Measurements from ENCODE around the gene OR9A2. TPM values are rescaled to one million over a fixed set of nuclear protein-coding genes. Genes with fewer than 3 reads are reported as not detected.
A peak's percentile ranks its signal among the peaks of the same experiment; 100 is the strongest.

Gene OR9A2
- total RNA-seq, 1 experiment from 2014 or later: not detected

DNA sequence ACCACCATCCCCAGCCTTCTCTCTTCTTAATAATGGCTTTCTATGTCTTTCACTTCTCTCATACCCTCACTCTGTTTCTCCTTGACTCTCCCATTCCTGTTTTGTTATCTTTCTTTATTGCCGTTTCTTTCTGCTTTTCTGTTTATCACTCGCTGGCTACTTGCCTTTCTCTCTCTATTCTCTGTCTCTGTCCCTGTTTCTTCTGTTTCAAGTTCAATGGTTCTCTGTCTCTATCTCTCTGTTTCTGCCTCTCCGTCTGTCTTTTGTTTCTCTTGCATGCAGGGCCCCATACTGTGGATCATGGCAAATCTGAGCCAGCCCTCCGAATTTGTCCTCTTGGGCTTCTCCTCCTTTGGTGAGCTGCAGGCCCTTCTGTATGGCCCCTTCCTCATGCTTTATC is 25.1 kb upstream of the OR9A2 start, which contains the start of gene OR6V1:
TSS of gene OR6V1 (plus strand) at position 301 of the 400 bp plus-strand sequence. CDS start at position 301, 0 bp downstream.
- Histone ChIP-seq H3K4me1 (ENCODE audit: low read length) (peaks cover 19% of the 10 kb centered on the region), H3K4me2 (ENCODE audit: low read depth, low read length, poor library complexity, severe bottlenecking) (no peak within 1 kb of the TSS), H3K27ac (ENCODE audit: low read length) (no peak within 1 kb of the TSS), H3K9ac (ENCODE audit: low read length) (no peak within 1 kb of the TSS), H3K79me2 (ENCODE audit: low read length) (no peaks in the 10 kb centered on the region), H4K20me1 (ENCODE audit: insufficient read depth, low read depth, low read length) (no peaks in the 10 kb centered on the region), H3K36me3 (ENCODE audit: insufficient read depth, low read length) (no peaks in the 10 kb centered on the region), H2AFZ (ENCODE audit: low read length) (no peak within 1 kb of the TSS), H3K4me3 (ENCODE audit: low read length) (no peak within 1 kb of the TSS), H3K27me3 (ENCODE audit: low read length) (no peaks in the 10 kb centered on the region), H3K9me2 (replicated peaks; ENCODE audit: insufficient read depth, low read length) (no peaks in the 10 kb centered on the region), H3K9me3 (ENCODE audit: low read length) (no peaks in the 10 kb centered on the region)
- no peak for DNase-seq

DNA sequence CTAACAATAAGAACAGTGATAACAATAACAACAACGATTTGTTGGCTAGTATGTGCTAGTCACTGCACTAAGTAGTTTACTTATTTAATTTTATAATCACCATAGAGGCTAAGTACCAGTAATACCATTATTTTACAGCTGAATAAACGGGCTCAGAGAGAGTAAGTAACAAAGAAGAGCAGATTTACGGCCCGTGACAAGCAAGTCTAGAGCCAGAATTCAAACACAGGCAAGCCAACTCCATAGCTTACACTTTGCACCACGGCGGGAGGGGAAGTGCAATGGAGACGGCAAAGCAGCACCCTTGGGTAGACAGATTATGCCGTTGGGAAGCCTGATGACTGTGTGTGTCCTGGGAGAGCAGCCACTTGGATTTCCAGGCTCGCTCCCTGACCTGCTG is 24.0 kb upstream of the OR9A2 start:
- no peak overlapping the region for H2AFZ ChIP-seq (ENCODE audit: low read length)
- H3K9me3 ChIP-seq (ENCODE audit: low read length): no peaks in the 10 kb centered on the region
- H3K4me2 ChIP-seq (ENCODE audit: low read depth, low read length, poor library complexity, severe bottlenecking): no peak overlapping the region
- H3K27ac ChIP-seq (ENCODE audit: low read length): no peak overlapping the region
- H3K4me1 ChIP-seq (ENCODE audit: low read length): peaks cover 21% of the 10 kb centered on the region
- no peaks in the 10 kb centered on the region for H3K36me3 ChIP-seq (ENCODE audit: insufficient read depth, low read length)
- no peaks in the 10 kb centered on the region for H3K9me2 ChIP-seq (replicated peaks; ENCODE audit: insufficient read depth, low read length)
- H3K79me2 ChIP-seq (ENCODE audit: low read length): no peaks in the 10 kb centered on the region
- no peak for DNase-seq
- H3K9ac ChIP-seq (ENCODE audit: low read length): no peak overlapping the region
- no peaks in the 10 kb centered on the region for H3K27me3 ChIP-seq (ENCODE audit: low read length)
- H4K20me1 ChIP-seq (ENCODE audit: insufficient read depth, low read depth, low read length): no peaks in the 10 kb centered on the region
- H3K4me3 ChIP-seq (ENCODE audit: low read length): no peak overlapping the region

DNA sequence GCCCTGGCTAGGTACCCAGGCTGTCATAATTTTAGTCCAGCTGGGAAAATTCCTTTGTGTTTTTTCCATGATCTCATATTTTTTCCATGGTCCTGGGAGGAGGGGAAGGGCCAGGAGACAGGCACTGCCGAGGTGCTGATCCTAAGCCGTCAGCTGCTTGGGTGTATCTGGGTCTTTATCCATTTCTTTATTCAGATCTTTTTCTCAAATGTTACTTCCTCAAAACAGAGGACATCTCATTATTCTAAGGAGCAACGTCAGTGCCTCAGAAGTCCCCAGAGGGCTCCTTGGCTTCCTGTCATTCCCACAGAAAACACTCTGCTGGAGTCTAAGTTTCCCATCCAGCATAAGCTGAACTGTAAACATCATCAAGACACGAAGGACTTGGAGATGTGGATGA is 22.4 kb upstream of the OR9A2 start:
- H2AFZ ChIP-seq (ENCODE audit: low read length): no peak overlapping the region
- H3K9ac ChIP-seq (ENCODE audit: low read length): no peak overlapping the region
- no peaks in the 10 kb centered on the region for H3K36me3 ChIP-seq (ENCODE audit: insufficient read depth, low read length)
- no peak overlapping the region for H3K4me3 ChIP-seq (ENCODE audit: low read length)
- no peaks in the 10 kb centered on the region for H3K79me2 ChIP-seq (ENCODE audit: low read length)
- no peaks in the 10 kb centered on the region for H3K9me3 ChIP-seq (ENCODE audit: low read length)
- H3K27ac ChIP-seq (ENCODE audit: low read length): no peak overlapping the region
- no peaks in the 10 kb centered on the region for H4K20me1 ChIP-seq (ENCODE audit: insufficient read depth, low read depth, low read length)
- DNase-seq: no peak
- peak overlapping the region; percentile 2 for H3K4me2 ChIP-seq (ENCODE audit: low read depth, low read length, poor library complexity, severe bottlenecking)
- no peaks in the 10 kb centered on the region for H3K27me3 ChIP-seq (ENCODE audit: low read length)
- peaks cover 21% of the 10 kb centered on the region for H3K4me1 ChIP-seq (ENCODE audit: low read length)
- no peaks in the 10 kb centered on the region for H3K9me2 ChIP-seq (replicated peaks; ENCODE audit: insufficient read depth, low read length)

DNA sequence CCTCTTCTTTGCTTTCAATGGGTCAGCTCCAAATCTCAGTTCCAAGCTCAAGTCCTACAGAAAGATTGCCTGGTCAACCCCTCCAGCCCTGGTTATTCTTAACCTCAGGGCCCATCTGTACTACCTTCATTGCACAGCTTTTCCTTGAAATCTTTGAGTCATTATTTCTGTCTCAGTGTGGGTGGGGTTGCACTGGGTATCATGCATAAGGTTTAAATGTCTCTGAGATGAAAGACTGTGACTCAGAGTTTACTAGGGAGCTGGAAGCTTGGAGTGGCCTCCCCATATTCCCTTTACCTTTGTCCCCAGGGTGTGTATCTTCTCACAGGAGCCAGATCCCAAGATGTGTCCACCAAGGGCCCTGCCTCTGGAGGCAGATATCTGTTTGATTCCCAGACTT is 21.9 kb upstream of the OR9A2 start:
- no peaks in the 10 kb centered on the region for H3K27me3 ChIP-seq (ENCODE audit: low read length)
- H3K36me3 ChIP-seq (ENCODE audit: insufficient read depth, low read length): no peaks in the 10 kb centered on the region
- no peak overlapping the region for H3K4me3 ChIP-seq (ENCODE audit: low read length)
- no peaks in the 10 kb centered on the region for H4K20me1 ChIP-seq (ENCODE audit: insufficient read depth, low read depth, low read length)
- no peaks in the 10 kb centered on the region for H3K79me2 ChIP-seq (ENCODE audit: low read length)
- H3K4me2 ChIP-seq (ENCODE audit: low read depth, low read length, poor library complexity, severe bottlenecking): no peak overlapping the region
- no peak overlapping the region for H2AFZ ChIP-seq (ENCODE audit: low read length)
- H3K4me1 ChIP-seq (ENCODE audit: low read length): peaks cover 21% of the 10 kb centered on the region
- no peak overlapping the region for H3K9ac ChIP-seq (ENCODE audit: low read length)
- no peak overlapping the region for H3K27ac ChIP-seq (ENCODE audit: low read length)
- no peaks in the 10 kb centered on the region for H3K9me2 ChIP-seq (replicated peaks; ENCODE audit: insufficient read depth, low read length)
- no peak for DNase-seq
- H3K9me3 ChIP-seq (ENCODE audit: low read length): no peaks in the 10 kb centered on the region

GRCh38 chr7:143047326-143047725 is 20.4 kb upstream of the OR9A2 start:
- H3K27me3 ChIP-seq (ENCODE audit: low read length): no peaks in the 10 kb centered on the region
- no peak overlapping the region for H3K9ac ChIP-seq (ENCODE audit: low read length)
- H3K4me1 ChIP-seq (ENCODE audit: low read length): peaks cover 21% of the 10 kb centered on the region
- H3K4me3 ChIP-seq (ENCODE audit: low read length): no peak overlapping the region
- no peaks in the 10 kb centered on the region for H4K20me1 ChIP-seq (ENCODE audit: insufficient read depth, low read depth, low read length)
- no peak for DNase-seq
- no peak overlapping the region for H3K27ac ChIP-seq (ENCODE audit: low read length)
- no peaks in the 10 kb centered on the region for H3K9me2 ChIP-seq (replicated peaks; ENCODE audit: insufficient read depth, low read length)
- H3K79me2 ChIP-seq (ENCODE audit: low read length): no peaks in the 10 kb centered on the region
- H2AFZ ChIP-seq (ENCODE audit: low read length): no peak overlapping the region
- peak overlapping the region; percentile 2 for H3K4me2 ChIP-seq (ENCODE audit: low read depth, low read length, poor library complexity, severe bottlenecking)
- no peaks in the 10 kb centered on the region for H3K36me3 ChIP-seq (ENCODE audit: insufficient read depth, low read length)
- H3K9me3 ChIP-seq (ENCODE audit: low read length): no peaks in the 10 kb centered on the region

- Histone ChIP-seq H3K4me3 (ENCODE audit: low read length) (no peak overlapping the region), H3K79me2 (ENCODE audit: low read length) (no peaks in the 10 kb centered on the region), H3K9me3 (ENCODE audit: low read length) (no peaks in the 10 kb centered on the region), H3K27ac (ENCODE audit: low read length) (no peak overlapping the region), H3K4me2 (ENCODE audit: low read depth, low read length, poor library complexity, severe bottlenecking) (no peak overlapping the region), H3K27me3 (ENCODE audit: low read length) (no peaks in the 10 kb centered on the region), H3K4me1 (ENCODE audit: low read length) (peaks cover 21% of the 10 kb centered on the region), H3K36me3 (ENCODE audit: insufficient read depth, low read length) (no peaks in the 10 kb centered on the region), H4K20me1 (ENCODE audit: insufficient read depth, low read depth, low read length) (no peaks in the 10 kb centered on the region), H3K9ac (ENCODE audit: low read length) (no peak overlapping the region), H3K9me2 (replicated peaks; ENCODE audit: insufficient read depth, low read length) (no peaks in the 10 kb centered on the region), H2AFZ (ENCODE audit: low read length) (no peak overlapping the region)
- DNase-seq: no peak
These were observed 19.5 kb upstream of the OR9A2 start for GRCh38 chr7:143046426-143046851.

GRCh38 chr7:143043391-143043790 is 16.5 kb upstream of the OR9A2 start:
- peaks cover 10% of the 10 kb centered on the region for H3K4me1 ChIP-seq (ENCODE audit: low read length)
- no peaks in the 10 kb centered on the region for H3K79me2 ChIP-seq (ENCODE audit: low read length)
- DNase-seq: no peak
- no peak overlapping the region for H3K9ac ChIP-seq (ENCODE audit: low read length)
- H3K9me3 ChIP-seq (ENCODE audit: low read length): no peaks in the 10 kb centered on the region
- H3K27me3 ChIP-seq (ENCODE audit: low read length): no peaks in the 10 kb centered on the region
- no peak overlapping the region for H3K27ac ChIP-seq (ENCODE audit: low read length)
- H3K4me3 ChIP-seq (ENCODE audit: low read length): no peak overlapping the region
- no peaks in the 10 kb centered on the region for H3K9me2 ChIP-seq (replicated peaks; ENCODE audit: insufficient read depth, low read length)
- no peaks in the 10 kb centered on the region for H3K36me3 ChIP-seq (ENCODE audit: insufficient read depth, low read length)
- no peaks in the 10 kb centered on the region for H4K20me1 ChIP-seq (ENCODE audit: insufficient read depth, low read depth, low read length)
- no peak overlapping the region for H3K4me2 ChIP-seq (ENCODE audit: low read depth, low read length, poor library complexity, severe bottlenecking)
- H2AFZ ChIP-seq (ENCODE audit: low read length): no peak overlapping the region

DNA sequence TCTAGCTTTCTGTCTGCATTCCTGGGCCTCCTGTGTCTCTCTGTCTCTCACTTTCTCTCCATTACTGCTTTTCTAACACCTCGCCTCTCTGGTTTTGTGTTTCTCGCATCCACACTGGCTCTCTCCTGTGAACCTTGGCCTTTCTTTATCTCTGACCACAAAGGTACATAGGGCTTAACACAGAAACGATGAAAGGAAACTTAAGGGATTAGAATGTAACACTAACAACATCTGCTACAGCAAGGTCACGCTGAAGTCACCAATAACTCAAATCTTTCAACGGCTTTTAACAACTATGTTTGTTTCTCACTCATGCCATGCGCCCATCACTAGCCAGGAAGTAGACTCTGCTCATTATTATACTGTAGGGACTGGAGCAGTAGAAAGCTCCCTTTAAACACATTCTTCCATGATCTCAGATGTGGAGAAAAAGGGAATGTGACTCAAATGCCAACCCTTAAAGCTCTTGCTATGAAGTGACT is 15.9 kb upstream of the OR9A2 start:
- no peaks in the 10 kb centered on the region for H4K20me1 ChIP-seq (ENCODE audit: insufficient read depth, low read depth, low read length)
- H3K36me3 ChIP-seq (ENCODE audit: insufficient read depth, low read length): no peaks in the 10 kb centered on the region
- H3K9me3 ChIP-seq (ENCODE audit: low read length): no peaks in the 10 kb centered on the region
- no peak overlapping the region for H3K9ac ChIP-seq (ENCODE audit: low read length)
- no peak overlapping the region for H3K27ac ChIP-seq (ENCODE audit: low read length)
- no peaks in the 10 kb centered on the region for H3K9me2 ChIP-seq (replicated peaks; ENCODE audit: insufficient read depth, low read length)
- peaks cover 10% of the 10 kb centered on the region for H3K4me1 ChIP-seq (ENCODE audit: low read length)
- H3K79me2 ChIP-seq (ENCODE audit: low read length): no peaks in the 10 kb centered on the region
- H2AFZ ChIP-seq (ENCODE audit: low read length): 0 out of 2 replicates have a peak overlapping the region, but pooled peaks have one; percentile 23
- no peaks in the 10 kb centered on the region for H3K27me3 ChIP-seq (ENCODE audit: low read length)
- no peak overlapping the region for H3K4me2 ChIP-seq (ENCODE audit: low read depth, low read length, poor library complexity, severe bottlenecking)
- H3K4me3 ChIP-seq (ENCODE audit: low read length): no peak overlapping the region
- no peak for DNase-seq

Measured in Karpas-422 (cell line).